Measurements from ENCODE around the gene DDX49.

Gene DDX49

DNA sequence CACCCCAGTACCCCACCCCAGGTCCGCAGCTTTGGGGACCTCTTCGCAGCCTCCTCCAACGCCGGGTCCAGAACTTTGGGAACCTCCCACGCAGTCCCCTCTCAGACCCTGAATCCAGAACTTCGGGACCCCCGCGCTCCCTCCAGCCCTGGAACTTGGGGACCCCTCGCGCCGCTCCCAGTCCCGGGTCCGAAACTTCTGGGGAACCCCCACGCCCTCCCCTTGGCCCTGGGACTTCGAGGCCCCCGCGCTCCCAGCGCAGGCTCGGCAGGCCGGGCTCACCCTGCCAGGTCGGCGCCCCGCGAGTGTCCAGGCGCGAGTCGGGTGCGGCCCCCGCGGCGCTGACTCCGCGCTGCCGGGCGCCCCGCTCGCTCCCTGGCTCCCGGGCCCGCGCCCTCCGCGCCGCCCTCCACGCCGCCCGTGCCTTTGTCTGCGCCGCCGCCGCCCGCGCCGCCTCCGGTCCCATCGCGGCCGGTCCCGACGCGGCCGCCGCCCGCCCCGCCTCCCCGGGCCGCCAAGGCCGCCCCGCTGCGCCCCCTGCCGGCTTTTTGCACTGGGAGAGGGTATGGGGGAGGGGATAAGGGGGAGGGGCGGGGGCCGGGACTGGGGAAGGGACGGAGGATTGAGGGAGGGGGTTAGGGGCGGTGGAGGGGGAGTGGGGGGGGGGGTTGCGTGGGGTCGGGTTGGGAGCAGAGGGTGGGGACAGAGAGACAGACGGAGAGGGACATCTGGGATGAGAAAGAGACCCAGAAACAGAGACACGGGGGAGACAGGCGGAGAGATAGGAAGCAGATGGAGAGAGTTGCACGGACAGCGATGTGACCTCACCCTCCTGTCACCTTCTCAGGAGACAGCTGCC, 21.5 kb downstream of the DDX49 start, which contains the start of gene HOMER3:
Gene HOMER3, minus strand, starts transcription at position 449 of the 859 bp plus-strand sequence. CDS start 2,235 bp downstream, outside the sequence.
- Histone ChIP-seq H3K9me3 (replicated peaks in 1 of 11) (no peaks in the 10 kb centered on the region), H3K36me3 (peaks cover 19 to 43% (median 27%) of the 10 kb centered on the region in 11 experiments), H3K4me2 (peak within 1 kb of the TSS; percentile 89 to 99 (median 95)), H3K27ac (peak within 1 kb of the TSS; percentile 89 to 97 (median 93)), H3K27me3 (no peaks in the 10 kb centered on the region), H3K4me1 (peaks cover 17 to 45% (median 22%) of the 10 kb centered on the region in 10 experiments), H3K4me3 (peak within 1 kb of the TSS; percentile 76 to 99 (median 92)), H3K9ac (peak within 1 kb of the TSS; percentile 92 to 98 (median 96)), H4K20me1 (peaks cover 0 to 29% (median 17%) of the 10 kb centered on the region in 11 experiments; a peak in 13 of 22 replicates)
- no peak for TF ChIP-seq Cebpa-rat (IDR thresholded peaks at IDR 0.05)

DNA sequence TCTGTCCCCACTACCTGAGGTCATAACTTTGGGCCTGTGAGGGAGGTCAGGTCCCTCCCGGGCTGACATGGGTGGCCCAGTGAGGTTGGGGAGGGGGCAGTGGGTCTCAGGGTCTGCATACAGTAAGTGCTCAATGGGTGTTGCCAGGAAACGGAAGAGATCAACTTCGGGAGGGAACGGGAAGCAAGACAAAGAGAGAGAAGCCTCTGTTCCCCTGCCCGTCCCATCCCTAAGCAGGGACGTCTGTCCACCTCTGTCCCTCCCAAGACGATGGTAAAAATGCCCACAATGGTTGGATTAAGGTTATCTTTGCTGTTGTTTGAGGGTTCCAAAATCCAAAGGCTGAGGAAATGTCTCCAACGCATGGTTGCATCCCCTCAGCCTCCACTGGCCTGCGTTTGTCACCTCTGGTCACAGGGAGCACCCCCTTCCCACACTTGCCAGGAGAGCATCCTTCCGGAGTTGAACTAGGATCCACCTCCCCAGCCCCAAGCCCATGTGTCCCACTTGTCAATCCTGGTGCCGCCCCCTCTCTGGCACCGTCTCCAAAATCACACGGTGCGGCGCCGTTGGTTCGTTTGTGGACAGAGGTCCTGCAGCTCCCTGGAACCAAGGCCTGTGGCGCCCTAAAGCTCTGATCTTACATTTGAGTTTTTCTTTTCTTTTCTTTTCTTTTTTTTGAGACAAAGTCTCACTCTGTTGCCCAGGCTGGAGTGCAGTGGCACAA, 22.3 kb downstream of the DDX49 start:
- Histone ChIP-seq H3K27me3 (no peaks in the 10 kb centered on the region), H3K4me3 (peak overlapping the region in 5 of 10 experiments; percentile 40 to 63 (median 51); a peak in 11 of 20 replicates), H3K9me3 (replicated peaks in 1 of 11) (no peaks in the 10 kb centered on the region), H4K20me1 (peaks cover 0 to 23% (median 17%) of the 10 kb centered on the region in 11 experiments; a peak in 12 of 22 replicates), H3K4me1 (peaks cover 17 to 45% (median 22%) of the 10 kb centered on the region in 10 experiments), H3K36me3 (peaks cover 11 to 43% (median 19%) of the 10 kb centered on the region in 11 experiments; a peak in 21 of 22 replicates), H3K27ac (peak overlapping the region; percentile 16 to 68 (median 54); a peak in 16 of 22 replicates), H3K4me2 (peak overlapping the region; percentile 43 to 94 (median 67); a peak in 21 of 22 replicates), H3K9ac (peak overlapping the region in 8 of 11 experiments; percentile 36 to 71 (median 55); a peak in 14 of 22 replicates)
- TF ChIP-seq Cebpa-rat (IDR thresholded peaks at IDR 0.05), result no peak

DNA sequence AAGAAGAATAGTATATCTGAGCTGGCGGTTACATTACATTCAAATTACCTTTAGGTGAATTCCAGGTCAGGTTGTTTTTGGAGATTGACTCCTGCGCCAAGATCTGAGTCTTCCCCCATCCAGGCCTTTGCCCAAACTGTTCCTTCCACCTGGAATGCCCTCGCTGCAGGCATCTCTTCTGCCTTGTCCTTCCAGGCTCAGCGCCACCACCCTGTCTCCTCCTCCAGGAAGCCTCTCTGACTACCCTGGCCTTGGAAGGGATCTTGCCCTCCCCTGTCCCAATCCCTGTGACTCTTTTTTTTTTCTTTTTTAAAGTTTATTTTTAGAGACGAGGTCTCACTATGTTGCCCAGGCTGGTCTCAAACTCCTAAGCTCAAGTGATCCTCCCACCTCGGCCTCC, 23.2 kb downstream of the DDX49 start:
- H3K4me1 ChIP-seq, result peaks cover 17 to 45% (median 22%) of the 10 kb centered on the region in 10 experiments
- no peak overlapping the region for H3K27ac ChIP-seq

DNA sequence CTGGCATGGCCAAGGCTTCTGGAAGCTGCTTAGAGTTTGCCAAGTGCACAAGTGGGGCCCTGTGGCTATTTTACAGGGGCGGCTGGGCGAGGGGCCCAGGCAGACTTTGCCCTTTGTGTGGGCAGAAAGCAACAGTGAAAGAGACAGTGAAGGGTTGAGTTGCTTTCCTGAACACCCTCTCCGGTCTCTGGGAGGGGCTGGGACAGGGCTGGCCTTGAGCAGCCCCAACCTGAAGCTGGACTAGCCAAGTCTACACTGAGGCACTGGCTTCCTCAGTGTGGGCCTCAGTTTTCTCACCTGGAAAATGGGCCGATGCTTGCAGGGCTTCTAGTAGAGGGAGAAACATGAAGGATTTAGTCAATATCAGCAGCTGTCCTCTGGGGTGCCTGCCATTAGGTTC, 23.9 kb downstream of the DDX49 start:
- Histone ChIP-seq H4K20me1 (peaks cover 0 to 13% (median 10%) of the 10 kb centered on the region in 11 experiments; a peak in 12 of 22 replicates), H3K36me3 (peaks cover 0 to 42% (median 5%) of the 10 kb centered on the region in 11 experiments; a peak in 12 of 22 replicates), H3K27ac (no peak overlapping the region), H3K4me2 (no peak overlapping the region), H3K4me1 (peaks cover 17 to 39% (median 22%) of the 10 kb centered on the region in 10 experiments), H3K9ac (0 out of 22 replicates have a peak overlapping the region, but pooled peaks of 1 of the 11 experiments have one; percentile 1), H3K9me3 (replicated peaks in 1 of 11) (no peaks in the 10 kb centered on the region), H3K27me3 (no peaks in the 10 kb centered on the region), H3K4me3 (no peak overlapping the region)
- TF ChIP-seq Cebpa-rat (IDR thresholded peaks at IDR 0.05), result no peak

More for the DNA sequence above, 23.2 kb downstream of the DDX49 start:
- H3K9ac ChIP-seq, result no peak overlapping the region
- H3K4me2 ChIP-seq, result peak overlapping the region in 2 of 11 experiments; percentile 91 to 94; a peak in 3 of 22 replicates
- TF ChIP-seq Cebpa-rat (IDR thresholded peaks at IDR 0.05), result no peak
- peaks cover 0 to 19% (median 14%) of the 10 kb centered on the region in 11 experiments; a peak in 12 of 22 replicates for H4K20me1 ChIP-seq
- peaks cover 7 to 45% (median 13%) of the 10 kb centered on the region in 11 experiments; a peak in 21 of 22 replicates for H3K36me3 ChIP-seq
- H3K27me3 ChIP-seq, result no peaks in the 10 kb centered on the region
- no peak overlapping the region for H3K4me3 ChIP-seq
- no peaks in the 10 kb centered on the region for H3K9me3 ChIP-seq (replicated peaks in 1 of 11)

DNA sequence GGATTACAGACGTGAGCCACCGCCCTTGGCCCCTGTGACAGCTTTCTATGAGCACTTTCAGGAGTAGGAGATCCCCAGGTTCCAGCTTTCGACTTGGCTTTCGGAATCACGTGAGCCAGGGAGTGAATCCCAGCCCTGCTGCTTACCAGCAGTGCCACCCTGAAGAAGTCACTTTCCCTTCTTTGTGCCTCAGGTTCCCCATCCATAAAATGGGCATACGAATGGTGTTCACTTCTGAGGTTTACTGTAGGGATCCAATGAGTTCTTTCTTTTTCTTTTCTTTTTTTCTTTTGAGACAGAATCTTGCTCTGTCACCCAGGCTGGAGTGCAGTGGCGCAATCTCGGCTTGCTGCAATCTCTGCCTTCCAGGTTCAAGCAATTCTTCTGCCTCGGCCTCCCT, 25.8 kb downstream of the DDX49 start:
- Histone ChIP-seq H3K36me3 (peaks cover 0 to 48% (median 0%) of the 10 kb centered on the region in 11 experiments; a peak in 7 of 22 replicates), H3K4me3 (no peak overlapping the region), H3K27ac (no peak overlapping the region), H4K20me1 (no peaks in the 10 kb centered on the region; a peak in 1 of 22 replicates), H3K4me1 (peaks cover 6 to 42% (median 9%) of the 10 kb centered on the region in 10 experiments), H3K27me3 (no peaks in the 10 kb centered on the region), H3K9me3 (replicated peaks in 1 of 11) (no peaks in the 10 kb centered on the region), H3K4me2 (no peak overlapping the region), H3K9ac (no peak overlapping the region)
- TF ChIP-seq Cebpa-rat (IDR thresholded peaks at IDR 0.05), result no peak

GRCh38 chr19:18946335-18946734, 26.8 kb downstream of the DDX49 start:
- H4K20me1 ChIP-seq, result no peaks in the 10 kb centered on the region; a peak in 1 of 22 replicates
- no peaks in the 10 kb centered on the region for H3K27me3 ChIP-seq
- peaks cover 0 to 48% (median 0%) of the 10 kb centered on the region in 11 experiments; a peak in 7 of 22 replicates for H3K36me3 ChIP-seq
- no peak for TF ChIP-seq Cebpa-rat (IDR thresholded peaks at IDR 0.05)
- H3K4me1 ChIP-seq, result peaks cover 6 to 42% (median 9%) of the 10 kb centered on the region in 10 experiments
- no peak overlapping the region for H3K27ac ChIP-seq
- no peaks in the 10 kb centered on the region for H3K9me3 ChIP-seq (replicated peaks in 1 of 11)
- no peak overlapping the region for H3K4me2 ChIP-seq
- no peak overlapping the region for H3K9ac ChIP-seq
- no peak overlapping the region for H3K4me3 ChIP-seq

DNA sequence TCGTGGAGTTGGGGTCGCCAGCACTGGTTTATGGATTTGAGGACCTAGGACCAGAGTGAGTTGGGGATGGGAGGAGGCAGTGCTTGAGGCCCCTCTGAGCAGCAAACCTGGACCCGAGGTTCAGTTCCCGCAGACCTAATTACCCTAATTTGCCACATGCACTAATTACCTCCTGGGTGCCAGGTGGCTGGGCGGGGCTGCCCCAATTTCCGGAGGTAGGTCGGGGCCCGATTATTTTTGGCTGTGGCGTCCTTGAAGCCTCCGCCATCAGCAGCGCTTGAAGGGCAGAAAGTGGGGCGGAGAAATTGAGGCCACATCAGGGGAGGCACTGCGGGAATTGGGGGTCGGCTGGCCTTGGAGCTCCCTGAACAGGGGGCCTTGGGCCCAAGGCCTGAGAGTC, 27.4 kb downstream of the DDX49 start:
- Histone ChIP-seq H3K9me3 (replicated peaks in 1 of 11) (no peaks in the 10 kb centered on the region), H3K4me1 (peaks cover 0 to 36% (median 3%) of the 10 kb centered on the region in 10 experiments; a peak in 17 of 20 replicates), H3K9ac (no peak overlapping the region), H3K4me2 (no peak overlapping the region), H3K27me3 (no peaks in the 10 kb centered on the region), H3K27ac (no peak overlapping the region), H4K20me1 (no peaks in the 10 kb centered on the region; a peak in 1 of 22 replicates), H3K4me3 (no peak overlapping the region), H3K36me3 (peaks cover 0 to 48% (median 0%) of the 10 kb centered on the region in 11 experiments; a peak in 7 of 22 replicates)
- no peak for TF ChIP-seq Cebpa-rat (IDR thresholded peaks at IDR 0.05)
